LNCaP clone FGC (cell line): ENCODE results near the gene BAZ1A.

Source experiments
- DNase-seq: peaks from one replicate; pipeline ENCODE4 v3.0.0-alpha.2; 2011; ENCODE audit warnings: low read depth
- H3K4me3 ChIP-seq: 2 replicates; pipeline ENCODE4 v1.5.1; 2011; ENCODE audit warnings: mild to moderate bottlenecking, low read depth, low read length, control low read depth
- TF ChIP-seq, protein P1 (sequence below): IDR thresholded peaks from 2 replicates; pipeline ENCODE4 v1.5.1; 2012; ENCODE audit warnings: mild to moderate bottlenecking; ENCODE audit not compliant: control insufficient read depth, insufficient read depth; ENCODE audit errors: extremely low read depth

Gene BAZ1A

DNA sequence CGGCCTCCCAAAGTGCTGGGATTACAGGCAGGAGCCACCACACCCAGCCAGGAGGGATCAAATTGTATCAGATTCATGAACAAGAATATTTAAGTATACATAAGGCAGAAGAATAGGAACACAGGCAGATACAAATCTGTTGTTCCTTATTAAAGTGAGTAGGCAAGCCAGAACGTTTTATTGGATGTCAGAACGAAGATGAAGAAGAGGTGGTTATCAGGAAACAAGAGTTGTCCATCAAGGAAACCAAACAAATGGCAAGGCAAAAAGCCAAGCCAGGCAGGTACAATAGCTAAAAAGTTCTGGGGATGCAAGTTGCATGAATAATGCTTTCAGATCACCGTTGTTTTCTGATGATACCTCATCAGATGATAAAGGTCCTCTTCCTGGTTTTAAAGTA lies 31.1 kb upstream of the BAZ1A start:
- no peak overlapping the region for H3K4me3 ChIP-seq
- TF ChIP-seq, protein P1, sequence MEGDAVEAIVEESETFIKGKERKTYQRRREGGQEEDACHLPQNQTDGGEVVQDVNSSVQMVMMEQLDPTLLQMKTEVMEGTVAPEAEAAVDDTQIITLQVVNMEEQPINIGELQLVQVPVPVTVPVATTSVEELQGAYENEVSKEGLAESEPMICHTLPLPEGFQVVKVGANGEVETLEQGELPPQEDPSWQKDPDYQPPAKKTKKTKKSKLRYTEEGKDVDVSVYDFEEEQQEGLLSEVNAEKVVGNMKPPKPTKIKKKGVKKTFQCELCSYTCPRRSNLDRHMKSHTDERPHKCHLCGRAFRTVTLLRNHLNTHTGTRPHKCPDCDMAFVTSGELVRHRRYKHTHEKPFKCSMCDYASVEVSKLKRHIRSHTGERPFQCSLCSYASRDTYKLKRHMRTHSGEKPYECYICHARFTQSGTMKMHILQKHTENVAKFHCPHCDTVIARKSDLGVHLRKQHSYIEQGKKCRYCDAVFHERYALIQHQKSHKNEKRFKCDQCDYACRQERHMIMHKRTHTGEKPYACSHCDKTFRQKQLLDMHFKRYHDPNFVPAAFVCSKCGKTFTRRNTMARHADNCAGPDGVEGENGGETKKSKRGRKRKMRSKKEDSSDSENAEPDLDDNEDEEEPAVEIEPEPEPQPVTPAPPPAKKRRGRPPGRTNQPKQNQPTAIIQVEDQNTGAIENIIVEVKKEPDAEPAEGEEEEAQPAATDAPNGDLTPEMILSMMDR, result no peak
- peak; percentile 70 for DNase-seq

DNA sequence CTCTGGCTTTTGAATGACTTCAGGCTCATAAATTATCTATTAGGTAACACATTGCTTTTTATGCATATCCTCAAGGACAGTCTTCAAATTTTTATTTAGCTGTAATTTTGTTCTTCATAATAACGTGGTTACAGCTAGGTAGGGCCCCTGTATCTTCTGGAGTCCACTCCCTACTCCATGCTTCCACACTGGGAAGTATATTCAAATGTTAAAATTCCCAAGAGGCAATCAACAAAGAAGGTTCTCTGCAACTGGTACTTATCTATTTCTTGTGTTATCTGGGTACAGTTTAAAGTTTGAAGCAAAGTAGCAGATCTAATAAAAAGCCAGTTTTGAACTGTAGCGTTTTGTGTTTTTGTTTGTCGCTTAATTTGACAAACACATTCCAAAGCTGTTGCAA lies 20.1 kb upstream of the BAZ1A start:
- DNase-seq, result no peak
- TF ChIP-seq, protein P1, result no peak
- no peak overlapping the region for H3K4me3 ChIP-seq

DNA sequence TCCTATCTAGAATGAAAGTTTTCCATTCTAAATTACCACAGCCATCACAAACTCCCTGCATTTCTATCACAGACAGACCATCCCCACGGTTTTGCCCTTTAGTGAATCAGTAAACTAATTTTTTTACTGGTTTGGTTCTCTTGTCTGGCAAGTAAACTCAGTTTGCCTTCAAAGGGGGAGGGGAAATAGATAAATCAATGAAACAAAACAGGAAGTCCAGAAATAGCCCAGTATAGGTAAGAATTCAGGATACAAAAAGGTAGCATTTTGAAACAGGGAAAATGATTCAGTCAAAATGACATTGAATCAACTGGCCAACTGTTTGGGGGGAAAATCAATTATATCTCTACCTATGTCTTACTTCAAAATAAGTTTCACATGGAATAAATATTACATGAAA lies 15.8 kb upstream of the BAZ1A start:
- no peak for DNase-seq
- TF ChIP-seq, protein P1, result no peak
- H3K4me3 ChIP-seq, result no peak overlapping the region

DNA sequence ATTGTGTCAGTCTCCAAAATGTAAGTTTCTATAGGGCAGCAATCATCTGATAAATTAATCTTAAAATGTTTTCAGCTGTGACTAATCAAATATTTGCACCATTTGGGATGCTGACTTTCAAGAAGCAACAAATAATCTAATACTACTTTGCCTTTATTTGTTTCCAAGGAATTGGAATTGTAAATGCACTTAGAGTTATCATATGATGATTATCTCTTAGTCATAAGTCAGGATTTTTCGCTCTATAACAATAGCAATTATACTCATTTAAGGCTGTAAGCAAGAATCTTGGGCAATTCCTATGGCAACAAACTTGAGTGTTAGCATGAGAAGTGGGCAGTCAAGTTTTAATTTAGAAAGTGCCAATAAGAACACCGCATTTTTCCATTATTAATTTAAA lies 13.0 kb upstream of the BAZ1A start:
- TF ChIP-seq, protein P1, result no peak
- no peak overlapping the region for H3K4me3 ChIP-seq
- no peak for DNase-seq

DNA sequence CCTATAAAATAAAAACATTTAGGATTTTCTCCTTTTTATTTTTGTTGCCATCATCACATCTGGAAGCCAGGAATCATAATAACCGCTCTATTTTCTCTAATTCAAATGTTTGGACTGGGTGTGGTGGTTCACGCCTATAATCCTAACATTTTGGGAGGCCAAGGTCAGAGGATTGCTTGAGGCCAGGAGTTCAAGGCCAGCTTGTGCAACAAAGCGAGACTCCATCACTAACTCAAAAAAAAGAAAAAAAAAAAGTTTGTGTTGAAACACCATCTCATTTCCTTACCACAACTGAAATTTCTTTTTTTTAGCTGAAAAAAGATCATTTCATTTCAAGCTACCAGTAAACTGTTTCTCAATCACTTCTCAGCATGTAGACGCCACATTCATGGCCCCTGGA lies 8.8 kb upstream of the BAZ1A start:
- no peak for DNase-seq
- no peak overlapping the region for H3K4me3 ChIP-seq
- TF ChIP-seq, protein P1, result no peak

DNA sequence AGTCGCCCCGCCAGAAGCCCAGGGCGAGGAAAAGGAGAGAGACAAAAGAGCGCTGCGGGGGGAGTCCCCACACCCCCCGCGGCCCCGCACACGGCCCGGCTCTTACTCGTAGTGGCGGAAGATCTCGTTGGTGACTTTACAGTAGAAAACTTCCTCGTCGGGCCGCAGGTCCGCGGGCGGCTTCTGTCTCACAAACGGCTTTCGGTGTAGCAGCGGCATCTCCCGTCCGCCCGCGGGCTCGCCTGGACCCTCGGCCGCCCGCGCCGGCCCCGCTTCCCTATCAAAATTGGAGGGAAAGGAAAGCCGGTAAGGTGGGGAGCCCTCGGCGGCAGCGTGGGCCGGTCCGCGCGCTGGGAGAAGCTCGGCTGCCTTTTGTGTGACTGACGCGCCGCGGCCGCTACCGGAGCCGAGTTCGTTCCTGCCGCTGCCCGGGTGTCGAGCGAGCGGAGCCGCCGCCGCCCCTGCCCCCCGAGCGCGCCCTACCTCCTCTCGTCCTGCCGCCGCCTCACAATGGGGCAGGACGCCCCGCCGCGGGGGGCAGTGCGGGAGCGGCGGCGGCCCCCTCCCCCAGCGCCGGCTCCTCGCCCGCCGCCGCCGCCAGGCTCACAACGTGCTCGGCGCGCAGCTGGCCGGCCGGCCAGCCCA lies 652 bp downstream of the BAZ1A start:
- H3K4me3 ChIP-seq, result peak overlapping the region; percentile 83
- no peak for DNase-seq
- TF ChIP-seq, protein P1, result no peak
